ENCODE measurements around the gene HVCN1. TPM values are rescaled to one million over a fixed set of nuclear protein-coding genes. Genes with fewer than 3 reads are reported as not detected.

Gene HVCN1
- total RNA-seq, 4 donors from 2014 or later = 4.5 to 13.8 (median 9.6) TPM

DNA sequence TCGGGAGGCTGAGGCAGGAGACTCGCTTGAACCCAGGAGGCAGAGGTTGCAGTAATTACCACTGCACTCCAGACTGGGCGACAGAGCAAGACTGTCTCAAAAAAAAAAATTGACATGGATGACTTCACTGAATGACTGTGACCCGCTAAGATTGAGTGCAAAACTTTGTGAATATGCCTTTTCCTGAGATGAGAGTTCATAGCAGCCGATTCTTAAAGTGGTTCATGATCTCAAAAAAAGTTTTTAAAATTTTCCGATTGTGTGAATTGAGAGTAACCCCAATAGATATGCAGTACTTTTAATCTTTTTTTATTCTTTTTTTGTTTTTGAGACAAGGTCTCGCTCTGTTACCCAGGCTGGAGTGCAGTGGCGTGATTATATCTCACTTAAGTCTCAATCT is 73.7 kb downstream of the HVCN1 start:
- TF ChIP-seq POLR2A (IDR thresholded peaks at IDR 0.05) (no peak), EP300 (IDR thresholded peaks at IDR 0.05) (no peak)
- TF ChIP-seq, protein P1, sequence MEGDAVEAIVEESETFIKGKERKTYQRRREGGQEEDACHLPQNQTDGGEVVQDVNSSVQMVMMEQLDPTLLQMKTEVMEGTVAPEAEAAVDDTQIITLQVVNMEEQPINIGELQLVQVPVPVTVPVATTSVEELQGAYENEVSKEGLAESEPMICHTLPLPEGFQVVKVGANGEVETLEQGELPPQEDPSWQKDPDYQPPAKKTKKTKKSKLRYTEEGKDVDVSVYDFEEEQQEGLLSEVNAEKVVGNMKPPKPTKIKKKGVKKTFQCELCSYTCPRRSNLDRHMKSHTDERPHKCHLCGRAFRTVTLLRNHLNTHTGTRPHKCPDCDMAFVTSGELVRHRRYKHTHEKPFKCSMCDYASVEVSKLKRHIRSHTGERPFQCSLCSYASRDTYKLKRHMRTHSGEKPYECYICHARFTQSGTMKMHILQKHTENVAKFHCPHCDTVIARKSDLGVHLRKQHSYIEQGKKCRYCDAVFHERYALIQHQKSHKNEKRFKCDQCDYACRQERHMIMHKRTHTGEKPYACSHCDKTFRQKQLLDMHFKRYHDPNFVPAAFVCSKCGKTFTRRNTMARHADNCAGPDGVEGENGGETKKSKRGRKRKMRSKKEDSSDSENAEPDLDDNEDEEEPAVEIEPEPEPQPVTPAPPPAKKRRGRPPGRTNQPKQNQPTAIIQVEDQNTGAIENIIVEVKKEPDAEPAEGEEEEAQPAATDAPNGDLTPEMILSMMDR (IDR thresholded peaks at IDR 0.05) = no peak
- Histone ChIP-seq H3K27me3 (no peaks in the 10 kb centered on the region), H3K4me3 (no peak overlapping the region), H3K36me3 (peaks cover 0 to 12% (median 0%) of the 10 kb centered on the region in 3 donors), H3K9me3 (no peaks in the 10 kb centered on the region), H3K27ac (peak overlapping the region in 1 of 4 donors; percentile 88), H3K4me1 (peaks cover 0 to 13% (median 1%) of the 10 kb centered on the region in 4 donors)
- DNase-seq (ENCODE audit: low spot score in 2 of 2) = no peak
- 80 to 88% methylated on average over 8 of the region's 8 CpGs for WGBS, 2 donors

DNA sequence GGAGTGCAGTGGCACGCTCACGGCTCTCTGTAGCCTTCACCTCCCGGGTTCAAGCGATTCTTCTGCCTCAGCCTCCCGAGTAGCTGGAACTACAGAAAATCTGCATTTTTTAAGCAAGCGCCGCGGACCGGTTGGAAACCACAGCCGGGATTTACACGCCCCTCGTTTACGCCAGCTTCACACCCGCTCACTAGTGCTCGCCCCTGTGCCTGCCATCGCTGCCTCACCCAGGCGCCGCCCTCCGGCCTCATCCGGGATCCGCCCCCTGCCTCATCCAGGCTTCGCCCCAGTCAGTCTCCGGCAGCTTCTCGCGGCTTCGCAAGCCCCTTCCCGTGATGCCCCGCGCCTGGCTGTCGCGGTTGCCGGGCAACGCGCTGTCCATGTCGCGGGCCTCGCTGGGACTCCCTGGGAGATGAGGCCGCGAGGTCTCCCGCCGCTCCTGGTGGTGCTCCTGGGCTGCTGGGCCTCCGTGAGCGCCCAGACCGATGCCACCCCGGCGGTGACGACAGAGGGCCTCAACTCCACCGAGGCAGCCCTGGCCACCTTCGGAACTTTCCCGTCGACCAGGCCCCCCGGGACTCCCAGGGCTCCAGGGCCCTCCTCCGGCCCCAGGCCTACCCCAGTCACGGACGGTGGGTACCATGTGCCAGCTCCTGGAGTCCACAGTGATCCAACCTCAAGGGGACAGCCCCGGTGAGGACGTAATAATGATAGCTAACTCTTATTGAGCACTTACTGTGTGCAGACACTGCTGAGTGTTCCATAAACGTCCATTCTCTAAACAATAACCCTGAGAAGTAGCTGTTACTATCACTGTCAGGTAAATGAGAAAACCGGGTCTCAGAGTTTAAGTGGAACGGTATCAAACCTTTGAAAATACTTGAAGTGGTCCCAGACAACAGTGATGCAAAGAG is 74.9 kb downstream of the HVCN1 start, which contains the start of gene TCTN1:
Gene TCTN1 (plus strand): TSS at position 359 of the 914 bp plus-strand sequence. CDS start 54 bp downstream, at position 413.
- Histone ChIP-seq H3K4me1 (peaks cover 0 to 13% (median 1%) of the 10 kb centered on the region in 4 donors), H3K27ac (peak within 1 kb of the TSS; percentile 63 to 88 (median 76)), H3K4me3 (peak within 1 kb of the TSS; percentile 61 to 87 (median 71)), H3K27me3 (no peaks in the 10 kb centered on the region), H3K36me3 (peaks cover 0 to 8% (median 0%) of the 10 kb centered on the region in 3 donors), H3K9me3 (no peaks in the 10 kb centered on the region)
- TF ChIP-seq POLR2A (IDR thresholded peaks at IDR 0.05) = peak; percentile 35 to 87
- peak; percentile 94 to 99 for TF ChIP-seq EP300 (IDR thresholded peaks at IDR 0.05)
- TF ChIP-seq, protein P1 (IDR thresholded peaks at IDR 0.05) = peak in 2 of 5 experiments; percentile 43 to 60
- peak; percentile 91 to 93 for DNase-seq (ENCODE audit: low spot score in 2 of 2)
- WGBS, 2 donors = 2 to 3% methylated on average over 49 to 53 of the region's 60 CpGs

DNA sequence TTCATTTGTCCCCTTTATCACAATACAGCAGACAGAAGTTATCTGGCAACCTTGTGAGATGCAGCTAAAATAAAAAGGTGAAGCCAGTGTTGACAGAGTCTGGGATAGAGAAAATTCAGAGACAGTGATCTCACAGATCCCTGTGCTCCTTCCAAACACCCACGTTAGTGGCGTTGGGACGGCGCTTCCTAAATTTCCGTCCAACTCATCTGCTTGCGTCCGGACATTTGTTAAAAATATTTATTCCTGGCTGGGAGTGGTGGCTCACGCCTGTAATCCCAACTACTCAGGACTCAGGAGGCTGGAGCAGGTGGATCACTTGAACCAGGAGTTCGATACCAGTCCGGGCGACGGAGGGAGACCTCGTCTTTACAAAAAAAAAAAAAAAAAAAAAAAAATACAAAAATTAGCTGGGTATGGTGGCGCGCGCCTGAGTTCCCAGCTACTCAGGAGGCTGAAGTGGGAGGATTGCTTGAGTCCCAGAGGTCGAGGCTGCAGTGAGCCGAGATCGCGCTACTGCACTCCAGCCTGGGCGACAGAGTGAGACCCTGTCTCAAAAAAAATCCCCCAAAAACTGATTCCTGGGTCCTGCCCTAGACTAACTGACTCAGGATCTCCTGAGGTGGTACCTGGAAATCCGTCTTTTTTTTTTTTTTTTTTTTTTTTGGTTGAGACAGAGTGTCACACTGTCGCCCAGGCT is 75.7 kb downstream of the HVCN1 start:
- peak overlapping the region; percentile 63 to 88 (median 76) for H3K27ac ChIP-seq
- DNase-seq (ENCODE audit: low spot score in 2 of 2) = no peak
- no peaks in the 10 kb centered on the region for H3K27me3 ChIP-seq
- WGBS, 2 donors = 78% methylated on average over 23 of the region's 23 CpGs
- H3K36me3 ChIP-seq = peaks cover 0 to 8% (median 0%) of the 10 kb centered on the region in 3 donors
- peak overlapping the region; percentile 61 to 87 (median 71) for H3K4me3 ChIP-seq
- H3K4me1 ChIP-seq = peaks cover 0 to 13% (median 1%) of the 10 kb centered on the region in 4 donors
- TF ChIP-seq EP300 (IDR thresholded peaks at IDR 0.05) (no peak), POLR2A (IDR thresholded peaks at IDR 0.05) (no peak)
- TF ChIP-seq, protein P1 (IDR thresholded peaks at IDR 0.05) = no peak
- H3K9me3 ChIP-seq = no peaks in the 10 kb centered on the region

DNA sequence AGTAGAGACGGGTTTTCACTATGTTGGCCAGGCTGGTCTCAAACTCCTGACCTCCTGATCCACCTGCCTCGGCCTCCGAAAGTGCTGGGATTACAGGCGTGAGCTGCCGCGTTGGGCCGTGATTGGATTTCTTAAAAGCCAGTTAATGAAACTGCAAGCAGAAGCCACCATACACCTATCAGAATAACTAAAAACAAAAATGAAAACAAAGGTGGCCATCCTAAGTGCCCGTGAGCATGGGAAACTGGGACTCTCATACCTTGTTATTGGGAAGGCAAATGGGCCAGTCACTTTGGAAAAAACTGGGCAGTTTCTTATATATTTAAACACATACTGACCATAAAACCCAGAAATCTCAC is 82.7 kb downstream of the HVCN1 start:
- peak overlapping the region in 3 of 4 donors; percentile 57 to 73 (median 59) for H3K27ac ChIP-seq
- no peak for DNase-seq (ENCODE audit: low spot score in 2 of 2)
- WGBS, 2 donors = 87 to 89% methylated on average over 8 of the region's 8 CpGs

More for the DNA sequence above, 82.7 kb downstream of the HVCN1 start:
- Histone ChIP-seq H3K4me1 (no peaks in the 10 kb centered on the region), H3K36me3 (no peaks in the 10 kb centered on the region), H3K9me3 (no peaks in the 10 kb centered on the region), H3K4me3 (peak overlapping the region in 2 of 4 donors; percentile 1 to 15), H3K27me3 (no peaks in the 10 kb centered on the region)
- TF ChIP-seq, protein P1 (IDR thresholded peaks at IDR 0.05) = no peak
- TF ChIP-seq EP300 (IDR thresholded peaks at IDR 0.05) = no peak
- no peak for TF ChIP-seq POLR2A (IDR thresholded peaks at IDR 0.05)
